Activated CD4-positive, alpha-beta memory T cell treated with anti-CD3 and anti-CD28 coated beads for 36 hours (primary cell): ENCODE data around the gene NFE2L3. TPM values are rescaled to one million over a fixed set of nuclear protein-coding genes. Genes with fewer than 3 reads are reported as not detected.
"Not testable (repeated sequence)": the region's sequence is repeated elsewhere in the genome, so short reads cannot be mapped to it uniquely, and the experiment has no call there.

Experiments used
- CTCF ChIA-PET: fragments of 350-600 bp; sonication (Branson Sonifier 250); formaldehyde crosslinking; loops from one replicate; lab custom pipeline; 2021; ENCODE audit warnings: antibody characterized with exemption, inconsistent platforms; lab: Charles Lee
- POLR2A ChIA-PET: fragments of 350-600 bp; sonication (Branson Sonifier 250); formaldehyde crosslinking; loops from one replicate; lab custom pipeline; 2021; ENCODE audit warnings: antibody characterized with exemption; lab: Charles Lee
- DNase-seq: peaks from one replicate; pipeline ENCODE4 v3.0.0-alpha.2; 2020
- H3K27ac Mint-ChIP-seq: one replicate; pipeline ENCODE4 v1.8.0; 2021; ENCODE audit warnings: mixed read lengths
- H3K27me3 Mint-ChIP-seq: one replicate; pipeline ENCODE4 v1.8.0; 2021; ENCODE audit warnings: mixed read lengths
- H3K36me3 Mint-ChIP-seq: one replicate; pipeline ENCODE4 v1.8.0; 2021; ENCODE audit warnings: mixed read lengths
- H3K4me1 Mint-ChIP-seq: one replicate; pipeline ENCODE4 v1.8.0; 2021; ENCODE audit warnings: low read depth, mixed read lengths
- H3K4me3 Mint-ChIP-seq: one replicate; pipeline ENCODE4 v1.8.0; 2021; ENCODE audit warnings: mild to moderate bottlenecking, mixed read lengths
- H3K9me3 Mint-ChIP-seq: one replicate; pipeline ENCODE4 v1.8.0; 2021; ENCODE audit warnings: mixed read lengths
- intact Hi-C: fragments of 100-400 bp; cut with micrococcal nuclease; formaldehyde crosslinking; loops from one replicate; pipeline ENCODE4 v1.15.1; 2023
- total RNA-seq, 2 experiments: library from RNA; stranded (reverse); gene quantifications; one replicate each; pipeline ENCODE4 v1.2.3, GENCODE V29; 2021

The NFE2L3 gene
- total RNA-seq, 2 experiments from 2014 or later: 27.3 to 30.3 TPM

- POLR2A ChIA-PET: interaction anchor here (0.6 to 4.0 kb wide), 12 partner anchors 10 to 333 kb away, joined by 3 to 142 read pairs (median 3); partner anchors contain the start of genes CBX3, HNRNPA2B1 and NFE2L3
- Mint-ChIP-seq H3K4me3 (no peak overlapping the region), H3K27me3 (no peaks in the 10 kb centered on the region), H3K36me3 (peaks cover 84% of the 10 kb centered on the region), H3K9me3 (no peaks in the 10 kb centered on the region), H3K4me1 (peaks cover 85% of the 10 kb centered on the region), H3K27ac (peak overlapping the region; percentile 81)
- intact Hi-C loops: loop anchor here (1.0 kb wide), 2 partner anchors 7 to 33 kb away; no protein-coding TSS in a partner anchor
- CTCF ChIA-PET: interaction anchor here (0.9 to 3.5 kb wide), 11 partner anchors 8 to 296 kb away, joined by 3 to 22 read pairs (median 8); partner anchors contain the start of gene NFE2L3
- DNase-seq: no peak
Measured at GRCh38 chr7:26188957-26189541, 37.1 kb downstream of the NFE2L3 start.

GRCh38 chr7:26189697-26190096 is 37.7 kb downstream of the NFE2L3 start:
- Mint-ChIP-seq H3K27me3 (no peaks in the 10 kb centered on the region), H3K27ac (peak overlapping the region; percentile 81), H3K9me3 (no peaks in the 10 kb centered on the region), H3K36me3 (peaks cover 84% of the 10 kb centered on the region), H3K4me1 (peaks cover 91% of the 10 kb centered on the region), H3K4me3 (no peak overlapping the region)
- no peak for DNase-seq
- intact Hi-C loops: no loop called here
- CTCF ChIA-PET: interaction anchor here (1.1 to 3.5 kb wide), 7 partner anchors 7 to 297 kb away, joined by 3 to 22 read pairs (median 9); no protein-coding TSS in a partner anchor
- POLR2A ChIA-PET: interaction anchor here (0.9 to 4.0 kb wide), 7 partner anchors 9 to 104 kb away, joined by 3 to 142 read pairs (median 12); partner anchors contain the start of genes CBX3, HNRNPA2B1 and NFE2L3

GRCh38 chr7:26190417-26190869 is 38.4 kb downstream of the NFE2L3 start:
- ChIA-PET CTCF (interaction anchor here (0.9 to 4.2 kb wide), 3 partner anchors 39 to 175 kb away, joined by 4 to 35 read pairs (median 17); partner anchors contain the start of gene NFE2L3), POLR2A (interaction anchor here (1.3 to 4.3 kb wide), 5 partner anchors 9 to 35 kb away, joined by 3 to 142 read pairs (median 35); partner anchors contain the start of genes CBX3, HNRNPA2B1 and NFE2L3)
- Mint-ChIP-seq H3K36me3 (peaks cover 82% of the 10 kb centered on the region), H3K27ac (peak overlapping the region; percentile 59), H3K27me3 (no peaks in the 10 kb centered on the region), H3K4me3 (no peak overlapping the region), H3K4me1 (peaks cover 90% of the 10 kb centered on the region), H3K9me3 (no peaks in the 10 kb centered on the region)
- DNase-seq: no peak
- intact Hi-C loops: no loop called here

- POLR2A ChIA-PET: interaction anchor here (0.8 to 9.9 kb wide), 11 partner anchors 8 to 112 kb away, joined by 3 to 160 read pairs (median 7); partner anchors contain the start of genes CBX3, HNRNPA2B1 and NFE2L3
- Mint-ChIP-seq H3K27me3 (no peaks in the 10 kb centered on the region), H3K9me3 (no peaks in the 10 kb centered on the region), H3K4me1 (peaks cover 92% of the 10 kb centered on the region), H3K4me3 (no peak overlapping the region), H3K27ac (peak overlapping the region; percentile 59), H3K36me3 (peaks cover 86% of the 10 kb centered on the region)
- CTCF ChIA-PET: interaction anchor here (0.8 to 4.2 kb wide), 8 partner anchors 8 to 178 kb away, joined by 3 to 35 read pairs (median 4); partner anchors contain the start of gene NFE2L3
- intact Hi-C loops: no loop called here
- DNase-seq: no peak
Measured at GRCh38 chr7:26191233-26191973, 39.4 kb downstream of the NFE2L3 start.

GRCh38 chr7:26191974-26192479 is 40.0 kb downstream of the NFE2L3 start:
- peaks cover 87% of the 10 kb centered on the region for H3K36me3 Mint-ChIP-seq
- no peak for DNase-seq
- H3K27ac Mint-ChIP-seq: peak overlapping the region; percentile 84
- ChIA-PET POLR2A (interaction anchor here (0.7 to 9.9 kb wide), 14 partner anchors 8 to 113 kb away, joined by 3 to 160 read pairs (median 8); partner anchors contain the start of genes CBX3, HNRNPA2B1 and NFE2L3), CTCF (interaction anchor here (1.1 to 4.2 kb wide), 7 partner anchors 24 to 299 kb away, joined by 3 to 35 read pairs (median 4); partner anchors contain the start of gene NFE2L3)
- H3K9me3 Mint-ChIP-seq: no peaks in the 10 kb centered on the region
- peaks cover 92% of the 10 kb centered on the region for H3K4me1 Mint-ChIP-seq
- peak overlapping the region; percentile 49 for H3K4me3 Mint-ChIP-seq
- no peaks in the 10 kb centered on the region for H3K27me3 Mint-ChIP-seq
- intact Hi-C loops: loop anchor here (1.0 kb wide), 1 partner anchor 25 kb away; no protein-coding TSS in a partner anchor

GRCh38 chr7:26192485-26193087 is 40.6 kb downstream of the NFE2L3 start:
- ChIA-PET CTCF (interaction anchor here (0.7 to 4.2 kb wide), 9 partner anchors 19 to 300 kb away, joined by 3 to 35 read pairs (median 4); partner anchors contain the start of gene NFE2L3), POLR2A (interaction anchor here (0.7 to 9.9 kb wide), 13 partner anchors 7 to 113 kb away, joined by 3 to 160 read pairs (median 9); partner anchors contain the start of genes CBX3, HNRNPA2B1 and NFE2L3)
- no peaks in the 10 kb centered on the region for H3K9me3 Mint-ChIP-seq
- peaks cover 90% of the 10 kb centered on the region for H3K4me1 Mint-ChIP-seq
- H3K36me3 Mint-ChIP-seq: peaks cover 89% of the 10 kb centered on the region
- H3K27me3 Mint-ChIP-seq: no peaks in the 10 kb centered on the region
- peak overlapping the region; percentile 84 for H3K27ac Mint-ChIP-seq
- H3K4me3 Mint-ChIP-seq: peak overlapping the region; percentile 49
- no peak for DNase-seq
- intact Hi-C loops: loop anchor here (1.0 kb wide), 1 partner anchor 25 kb away; no protein-coding TSS in a partner anchor

- POLR2A ChIA-PET: interaction anchor here (1.2 to 9.9 kb wide), 9 partner anchors 8 to 114 kb away, joined by 3 to 160 read pairs (median 9); partner anchors contain the start of genes CBX3 and NFE2L3
- Mint-ChIP-seq H3K27ac (peak overlapping the region; percentile 84), H3K36me3 (peaks cover 92% of the 10 kb centered on the region), H3K9me3 (no peaks in the 10 kb centered on the region), H3K4me1 (peaks cover 80% of the 10 kb centered on the region), H3K27me3 (no peaks in the 10 kb centered on the region), H3K4me3 (peak overlapping the region; percentile 69)
- no peak for DNase-seq
- intact Hi-C loops: no loop called here
- CTCF ChIA-PET: interaction anchor here (0.7 to 4.2 kb wide), 7 partner anchors 11 to 172 kb away, joined by 3 to 35 read pairs (median 3); partner anchors contain the start of gene NFE2L3
Measured at GRCh38 chr7:26193432-26194207, 41.6 kb downstream of the NFE2L3 start.

GRCh38 chr7:26194764-26195163 is 42.8 kb downstream of the NFE2L3 start:
- CTCF ChIA-PET: interaction anchor here (1.1 to 4.2 kb wide), 3 partner anchors 43 to 170 kb away, joined by 3 to 17 read pairs (median 6); partner anchors contain the start of gene NFE2L3
- peak overlapping the region; percentile 84 for H3K27ac Mint-ChIP-seq
- H3K4me3 Mint-ChIP-seq: peak overlapping the region; percentile 69
- peaks cover 92% of the 10 kb centered on the region for H3K36me3 Mint-ChIP-seq
- H3K9me3 Mint-ChIP-seq, DNase-seq, H3K27me3 Mint-ChIP-seq, intact Hi-C loops: not testable (repeated sequence)
- H3K4me1 Mint-ChIP-seq: peaks cover 68% of the 10 kb centered on the region
- POLR2A ChIA-PET: interaction anchor here (0.5 to 9.9 kb wide), 10 partner anchors 6 to 101 kb away, joined by 3 to 160 read pairs (median 18); partner anchors contain the start of genes CBX3 and NFE2L3

GRCh38 chr7:26195182-26195581 is 43.2 kb downstream of the NFE2L3 start:
- CTCF ChIA-PET: interaction anchor here (1.0 to 2.0 kb wide), 3 partner anchors 43 to 170 kb away, joined by 3 to 6 read pairs (median 3); no protein-coding TSS in a partner anchor
- Mint-ChIP-seq H3K27me3 (peaks cover 2% of the 10 kb centered on the region), H3K36me3 (peaks cover 94% of the 10 kb centered on the region), H3K9me3 (no peaks in the 10 kb centered on the region), H3K4me3 (peak overlapping the region; percentile 99), H3K4me1 (peaks cover 66% of the 10 kb centered on the region), H3K27ac (peak overlapping the region; percentile 100)
- intact Hi-C loops: no loop called here
- DNase-seq: no peak
- POLR2A ChIA-PET: interaction anchor here (0.5 to 9.9 kb wide), 9 partner anchors 7 to 101 kb away, joined by 3 to 160 read pairs (median 12); partner anchors contain the start of gene NFE2L3
